Gastroesophageal sphincter (tissue), 4 donors: Measurements from ENCODE around the gene SIVA1. TPM values are rescaled to one million over a fixed set of nuclear protein-coding genes. Genes with fewer than 3 reads are reported as not detected.

Experiments used
- ATAC-seq: fragments of 150-250 bp; one replicate; pipeline ENCODE4 v1.9.1; 2016; ENCODE audit warnings: mild to moderate bottlenecking, moderate library complexity
- H3K27ac ChIP-seq, 4 donors: fragments of 200-600 bp; sonication (generic) in 3 of 4; 1 replicate in 3 of 4; 2 replicates in 1 of 4; pipeline ENCODE4 v1.5.1; 2016 to 2019
- H3K27me3 ChIP-seq: fragments of 200-600 bp; sonication (generic); one replicate; pipeline ENCODE4 v1.5.1; 2019
- H3K36me3 ChIP-seq, 2 donors: fragments of 200-600 bp; sonication (generic); one replicate each; pipeline ENCODE4 v1.5.1; 2019; ENCODE audit warnings: control low read depth in 1 of 2
- H3K4me1 ChIP-seq, 3 donors: fragments of 200-600 bp; sonication (generic); 1 replicate in 2 of 3; 2 replicates in 1 of 3; pipeline ENCODE4 v1.5.1; 2016 to 2019; ENCODE audit warnings: control low read depth in 2 of 3
- H3K4me3 ChIP-seq, 2 donors: fragments of 200-600 bp; sonication (generic); one replicate each; pipeline ENCODE4 v1.5.1; 2019; ENCODE audit warnings: mild to moderate bottlenecking in 1 of 2, moderate library complexity in 1 of 2
- H3K9me3 ChIP-seq, 3 donors: fragments of 200-600 bp; sonication (generic); one replicate each; pipeline ENCODE4 v1.5.1; 2017 to 2019; ENCODE audit warnings: control low read depth in 2 of 3
- CTCF ChIP-seq, 4 experiments: fragments of 200-600 bp in 2 of 4; fragments of 450-650 bp in 2 of 4; sonication (generic) in 1 of 4; IDR thresholded peaks; one replicate each; pipeline ENCODE4 v1.5.1; 2017 to 2019; ENCODE audit warnings: antibody characterized with exemption in 4 of 4, mild to moderate bottlenecking in 2 of 4, moderate library complexity in 2 of 4
- EP300 ChIP-seq: sonication (generic); formaldehyde crosslinking; IDR thresholded peaks from one replicate; pipeline ENCODE4 v1.6.1; 2017; ENCODE audit warnings: antibody characterized with exemption, mild to moderate bottlenecking
- POLR2A ChIP-seq, 2 donors: fragments of 450-650 bp; IDR thresholded peaks; one replicate each; pipeline ENCODE4 v1.6.1; 2017; ENCODE audit warnings: antibody characterized with exemption in 2 of 2, mild to moderate bottlenecking in 2 of 2, moderate library complexity in 1 of 2
- POLR2AphosphoS5 ChIP-seq: sonication (generic); formaldehyde crosslinking; IDR thresholded peaks from one replicate; pipeline ENCODE4 v1.6.1; 2017; ENCODE audit warnings: antibody characterized with exemption
- WGBS, 2 donors: methylation state at CpG; one replicate each; pipeline ENCODE4 v1.1.5; 2018; ENCODE audit warnings: low coverage in 1 of 2; 5-methylcytosine and 5-hydroxymethylcytosine counted together
- total RNA-seq, 4 donors: library from RNA; depleted of rRNA; stranded (reverse); fragments of >200 nt; gene quantifications; one replicate each; pipeline ENCODE4 v1.1.0, GENCODE V29; 2016

The SIVA1 gene
- total RNA-seq, 4 donors from 2014 or later, result 188 to 513 (median 363) TPM

- H3K4me1 ChIP-seq, result peaks cover 0 to 43% (median 3%) of the 10 kb centered on the region in 3 donors
- no peaks in the 10 kb centered on the region for H3K27me3 ChIP-seq
- TF ChIP-seq POLR2AphosphoS5 (no peak), POLR2A (IDR thresholded peaks at IDR 0.05) (no peak), CTCF (IDR thresholded peaks at IDR 0.05) (no peak), EP300 (no peak)
- no peak overlapping the region for H3K27ac ChIP-seq
- WGBS, 2 donors, result no CpG with 5 or more reads among the region's 15 CpGs
- no peak for ATAC-seq
- no peak overlapping the region for H3K4me3 ChIP-seq
- no peaks in the 10 kb centered on the region for H3K9me3 ChIP-seq
- H3K36me3 ChIP-seq, result peaks cover 0 to 60% of the 10 kb centered on the region in 2 donors
These were observed 33.6 kb upstream of the SIVA1 start for GRCh38 chr14:104719343-104719742.

GRCh38 chr14:104721505-104722431, 31.2 kb upstream of the SIVA1 start:
- Histone ChIP-seq H3K27me3 (no peaks in the 10 kb centered on the region), H3K36me3 (peaks cover 0 to 36% of the 10 kb centered on the region in 2 donors), H3K27ac (peak overlapping the region in 3 of 4 donors; percentile 0 to 78 (median 59)), H3K4me3 (no peak overlapping the region), H3K4me1 (peaks cover 0 to 63% (median 11%) of the 10 kb centered on the region in 3 donors), H3K9me3 (no peaks in the 10 kb centered on the region)
- WGBS, 2 donors, result 70 to 83% methylated on average over 2 to 5 of the region's 18 CpGs
- TF ChIP-seq CTCF (IDR thresholded peaks at IDR 0.05) (no peak), POLR2AphosphoS5 (no peak), EP300 (no peak), POLR2A (IDR thresholded peaks at IDR 0.05) (no peak)
- ATAC-seq, result no peak

GRCh38 chr14:104722938-104723650, 29.9 kb upstream of the SIVA1 start:
- WGBS, 2 donors, result no CpG with 5 or more reads among the region's 26 CpGs
- ATAC-seq, result no peak
- TF ChIP-seq EP300 (no peak), POLR2AphosphoS5 (no peak), POLR2A (IDR thresholded peaks at IDR 0.05) (no peak), CTCF (IDR thresholded peaks at IDR 0.05) (no peak)
- Histone ChIP-seq H3K27ac (peak overlapping the region in 3 of 4 donors; percentile 49 to 78 (median 77)), H3K9me3 (no peaks in the 10 kb centered on the region), H3K36me3 (peaks cover 0 to 22% of the 10 kb centered on the region in 2 donors), H3K27me3 (no peaks in the 10 kb centered on the region), H3K4me1 (peaks cover 0 to 51% (median 11%) of the 10 kb centered on the region in 3 donors), H3K4me3 (peak overlapping the region in 1 of 2 donors; percentile 77)

- Histone ChIP-seq H3K36me3 (peaks cover 0 to 16% of the 10 kb centered on the region in 2 donors), H3K4me3 (peak within 1 kb of the TSS; percentile 39 to 77), H3K9me3 (no peaks in the 10 kb centered on the region), H3K27me3 (no peaks in the 10 kb centered on the region), H3K27ac (peak within 1 kb of the TSS in 3 of 4 donors; percentile 49 to 78 (median 77)), H3K4me1 (peaks cover 0 to 50% (median 11%) of the 10 kb centered on the region in 3 donors)
- WGBS, 2 donors, result no CpG with 5 or more reads among the region's 82 CpGs
- peak; percentile 70 for ATAC-seq
- TF ChIP-seq EP300 (no peak), POLR2A (IDR thresholded peaks at IDR 0.05) (no peak), POLR2AphosphoS5 (no peak), CTCF (IDR thresholded peaks at IDR 0.05) (peak in 3 of 4 experiments; percentile 71 to 98 (median 82))
These were observed 29.1 kb upstream of the SIVA1 start, which contains the start of gene ADSS1 for GRCh38 chr14:104723651-104724406. Gene ADSS1 (plus strand): TSS chr14:104724229. CDS start chr14:104724271, 42 bp downstream.
